GM20000 (cell line): ENCODE data around the gene FARS2.
A peak's percentile ranks its signal among the peaks of the same experiment; 100 is the strongest.

Experiments
- DNase-seq: peaks from one replicate; pipeline ENCODE4 v3.0.0; 2012; ENCODE audit warnings: low spot score
- CTCF ChIP-seq: IDR thresholded peaks from 2 replicates; pipeline ENCODE4 v1.5.1; 2012; ENCODE audit warnings: mild to moderate bottlenecking, control low read depth; ENCODE audit errors: extremely low read depth, missing control alignments

Gene FARS2

GRCh38 chr6:5507131-5507681 is 245.9 kb downstream of the FARS2 start:
- TF ChIP-seq CTCF = no peak
- peak; percentile 38 for DNase-seq

- TF ChIP-seq CTCF = no peak
- no peak for DNase-seq
Measured at GRCh38 chr6:5509106-5509505, 247.8 kb downstream of the FARS2 start.

- DNase-seq = no peak
- TF ChIP-seq CTCF = no peak
Measured at GRCh38 chr6:5510331-5511133, 249.2 kb downstream of the FARS2 start.

GRCh38 chr6:5511954-5512353 is 250.6 kb downstream of the FARS2 start:
- DNase-seq = no peak
- no peak for TF ChIP-seq CTCF

- no peak for DNase-seq
- TF ChIP-seq CTCF = no peak
Measured at GRCh38 chr6:5512422-5512821, 251.1 kb downstream of the FARS2 start.

GRCh38 chr6:5513408-5513807 is 252.1 kb downstream of the FARS2 start:
- DNase-seq = no peak
- no peak for TF ChIP-seq CTCF

- peak; percentile 48 for DNase-seq
- TF ChIP-seq CTCF = no peak
Measured at GRCh38 chr6:5514353-5514752, 253.0 kb downstream of the FARS2 start.
